ENCODE results near the gene PHOX2A. TPM values are rescaled to one million over a fixed set of nuclear protein-coding genes. Genes with fewer than 3 reads are reported as not detected.

PHOX2A gene
- total and polyA plus RNA-seq, 2 of the 13 experiments (the other 11 are each of a cell fraction or from before 2014, with no cell fraction given): not detected

DNA sequence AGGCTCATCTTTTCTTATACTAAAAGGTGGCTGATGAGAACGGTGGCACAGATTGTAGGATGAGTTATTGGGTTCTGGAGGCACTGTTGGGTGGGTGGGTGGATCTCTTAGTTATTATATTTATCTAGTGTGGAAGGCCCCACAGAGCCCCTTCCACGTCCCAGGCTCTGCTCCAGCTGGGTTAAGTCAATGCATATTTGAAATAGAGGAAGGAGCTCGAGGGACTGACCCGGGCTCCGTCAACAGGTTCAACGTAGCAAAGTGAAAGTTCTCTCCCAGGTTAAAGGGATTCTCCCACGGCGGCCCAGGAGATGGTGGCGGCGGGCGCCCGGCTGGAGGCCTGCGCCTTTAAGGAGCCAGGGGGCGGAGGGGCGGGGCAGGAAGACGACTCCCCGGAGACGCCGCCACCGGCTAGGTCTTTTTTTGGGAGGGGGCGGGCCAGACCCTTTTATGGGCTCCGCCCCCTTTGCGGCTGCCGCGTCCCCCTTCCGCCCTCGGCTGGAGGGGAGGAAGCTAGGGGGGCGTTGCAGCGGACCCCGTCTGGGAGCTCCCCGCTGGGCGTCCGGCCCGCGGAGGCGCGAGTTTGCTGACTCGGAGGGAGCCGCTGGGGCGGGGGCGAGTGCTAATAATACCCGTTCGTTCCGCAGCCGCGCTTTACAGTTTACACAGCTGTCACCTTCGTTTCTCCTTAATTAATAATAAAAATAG lies 20.9 kb downstream of the PHOX2A start:
- Histone ChIP-seq H3K79me2 (ENCODE audit: insufficient read depth, low read length) (peaks cover 7% of the 10 kb centered on the region), H3K27ac (ENCODE audit: extremely low read length, insufficient read depth, low read length) (peak overlapping the region; percentile 39), H3K4me2 (ENCODE audit: low read depth, low read length) (peak overlapping the region; percentile 93), H3K4me1 (ENCODE audit: insufficient read depth, low read length) (peaks cover 35% of the 10 kb centered on the region), H4K20me1 (ENCODE audit: insufficient read depth, low read length) (no peaks in the 10 kb centered on the region), H3K27me3 (ENCODE audit: control insufficient read depth in 1 of 2, insufficient read depth in 2 of 2, low read length in 2 of 2) (peaks cover 3 to 12% of the 10 kb centered on the region in 2 experiments; a peak in 2 of 5 replicates), H3K36me3 (replicated peaks in 1 of 2; ENCODE audit: control insufficient read depth in 1 of 2, insufficient read depth in 2 of 2, low read length in 2 of 2) (no peaks in the 10 kb centered on the region), H3K4me3 (replicated peaks in 1 of 3; ENCODE audit: insufficient read depth in 1 of 3, low read depth in 2 of 3, low read length in 3 of 3) (peak overlapping the region; percentile 83 to 90 (median 85)), H3K9ac (ENCODE audit: insufficient read depth, low read depth, low read length) (peak overlapping the region; percentile 53), H2AFZ (ENCODE audit: low read length) (peak overlapping the region; percentile 47), H3K9me3 (ENCODE audit: low read length) (no peaks in the 10 kb centered on the region)
- intact Hi-C loops (cut with micrococcal nuclease; ENCODE audit: unreplicated experiment) (no loop called here), in situ Hi-C loops (cut with HindIII; ENCODE audit: extremely low pct_ligation_motif_present, low pct_unique_long_range_greater_than_20kb) (no loop called here)
- BruUV-seq (replicated peaks): no TSS peak
- FAIRE-seq (peak; percentile 56), ATAC-seq (peak; percentile 74), DNase-seq (ENCODE audit: low spot score) (peak; percentile 69)
- WGBS (ENCODE audit: low lambda C conversion rate): under 1% methylated on average over 28 of the region's 47 CpGs
- ChIA-PET POLR2A (interaction anchor here (1.2 to 1.7 kb wide), 4 partner anchors 12 to 111 kb away, joined by 4 to 5 read pairs (median 4); partner anchors contain the start of gene ANAPC15), CTCF (ENCODE audit: low intra/inter-chr PET ratio, low total read pairs) (no interaction called here)
- TF ChIP-seq GMEB1 (CRISPR knock-in tag; IDR thresholded peaks at IDR 0.05; ENCODE audit: borderline replicate concordance) (peak; percentile 41; the same call in 1 of the 2 replicates), ERF (CRISPR knock-in tag; IDR thresholded peaks at IDR 0.05) (peak; percentile 19; the same call in 1 of the 2 replicates), HNRNPH1 (optimal IDR thresholded peaks at IDR 0.05; ENCODE audit: low read depth, low read length) (no peak), ZNF329 (CRISPR knock-in tag; IDR thresholded peaks at IDR 0.05; ENCODE audit: low read depth) (no peak), NFE2L1 (CRISPR knock-in tag; IDR thresholded peaks at IDR 0.05; ENCODE audit: borderline replicate concordance) (no peak), POLR2A (IDR thresholded peaks at IDR 0.05; ENCODE audit: insufficient read depth in 1 of 2, low read depth in 2 of 2, low read length in 2 of 2) (peak in 1 of 2 experiments; percentile 30; a peak in 1 of 4 replicates), ZNF746 (CRISPR knock-in tag; IDR thresholded peaks at IDR 0.05) (no peak; the same call in 1 of the 2 replicates), ARNTL (CRISPR knock-in tag; IDR thresholded peaks at IDR 0.05) (no peak), KDM2A (CRISPR knock-in tag; IDR thresholded peaks at IDR 0.05; ENCODE audit: borderline replicate concordance, low read depth) (peak; percentile 69), HOXD1 (CRISPR knock-in tag; IDR thresholded peaks at IDR 0.05) (no peak), FOXA1 (IDR thresholded peaks at IDR 0.05) (no peak), FOXA1 (CRISPR knock-in tag; IDR thresholded peaks at IDR 0.05) (no peak), KLF11 (CRISPR knock-in tag; IDR thresholded peaks at IDR 0.05) (no peak), ZNF282 (IDR thresholded peaks at IDR 0.05; ENCODE audit: partially characterized antibody) (no peak), ZNF24 (IDR thresholded peaks at IDR 0.05) (no peak), MAFF (IDR thresholded peaks at IDR 0.05; ENCODE audit: low read depth, low read length) (0 out of 2 replicates have a peak, but pooled peaks have one; percentile 6)
- TF ChIP-seq, protein P1, sequence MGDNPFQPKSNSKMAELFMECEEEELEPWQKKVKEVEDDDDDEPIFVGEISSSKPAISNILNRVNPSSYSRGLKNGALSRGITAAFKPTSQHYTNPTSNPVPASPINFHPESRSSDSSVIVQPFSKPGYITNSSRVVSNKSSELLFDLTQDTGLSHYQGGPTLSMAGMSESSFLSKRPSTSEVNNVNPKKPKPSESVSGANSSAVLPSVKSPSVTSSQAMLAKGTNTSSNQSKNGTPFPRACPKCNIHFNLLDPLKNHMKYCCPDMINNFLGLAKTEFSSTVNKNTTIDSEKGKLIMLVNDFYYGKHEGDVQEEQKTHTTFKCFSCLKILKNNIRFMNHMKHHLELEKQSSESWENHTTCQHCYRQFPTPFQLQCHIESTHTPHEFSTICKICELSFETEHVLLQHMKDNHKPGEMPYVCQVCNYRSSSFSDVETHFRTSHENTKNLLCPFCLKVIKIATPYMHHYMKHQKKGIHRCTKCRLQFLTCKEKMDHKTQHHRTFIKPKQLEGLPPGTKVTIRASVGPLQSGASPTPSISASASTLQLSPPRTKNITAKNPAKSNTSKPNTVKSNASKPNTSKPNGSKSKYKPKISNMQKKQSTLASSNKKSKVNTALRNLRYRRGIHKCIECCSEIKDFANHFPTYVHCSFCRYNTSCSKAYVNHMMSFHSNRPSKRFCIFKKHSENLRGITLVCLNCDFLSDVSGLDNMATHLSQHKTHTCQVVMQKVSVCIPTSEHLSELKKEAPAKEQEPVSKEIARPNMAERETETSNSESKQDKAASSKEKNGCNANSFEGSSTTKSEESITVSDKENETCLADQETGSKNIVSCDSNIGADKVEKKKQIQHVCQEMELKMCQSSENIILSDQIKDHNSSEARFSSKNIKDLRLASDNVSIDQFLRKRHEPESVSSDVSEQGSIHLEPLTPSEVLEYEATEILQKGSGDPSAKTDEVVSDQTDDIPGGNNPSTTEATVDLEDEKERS (CRISPR knock-in tag; IDR thresholded peaks at IDR 0.05): no peak
- TF ChIP-seq, protein P2, sequence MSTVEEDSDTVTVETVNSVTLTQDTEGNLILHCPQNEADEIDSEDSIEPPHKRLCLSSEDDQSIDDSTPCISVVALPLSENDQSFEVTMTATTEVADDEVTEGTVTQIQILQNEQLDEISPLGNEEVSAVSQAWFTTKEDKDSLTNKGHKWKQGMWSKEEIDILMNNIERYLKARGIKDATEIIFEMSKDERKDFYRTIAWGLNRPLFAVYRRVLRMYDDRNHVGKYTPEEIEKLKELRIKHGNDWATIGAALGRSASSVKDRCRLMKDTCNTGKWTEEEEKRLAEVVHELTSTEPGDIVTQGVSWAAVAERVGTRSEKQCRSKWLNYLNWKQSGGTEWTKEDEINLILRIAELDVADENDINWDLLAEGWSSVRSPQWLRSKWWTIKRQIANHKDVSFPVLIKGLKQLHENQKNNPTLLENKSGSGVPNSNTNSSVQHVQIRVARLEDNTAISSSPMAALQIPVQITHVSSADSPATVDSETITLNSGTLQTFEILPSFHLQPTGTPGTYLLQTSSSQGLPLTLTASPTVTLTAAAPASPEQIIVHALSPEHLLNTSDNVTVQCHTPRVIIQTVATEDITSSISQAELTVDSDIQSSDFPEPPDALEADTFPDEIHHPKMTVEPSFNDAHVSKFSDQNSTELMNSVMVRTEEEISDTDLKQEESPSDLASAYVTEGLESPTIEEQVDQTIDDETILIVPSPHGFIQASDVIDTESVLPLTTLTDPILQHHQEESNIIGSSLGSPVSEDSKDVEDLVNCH (CRISPR knock-in tag; IDR thresholded peaks at IDR 0.05): no peak
